Lower lobe of right lung (tissue), 2 donors: ENCODE measurements around the gene TMEM144. TPM values are rescaled to one million over a fixed set of nuclear protein-coding genes. Genes with fewer than 3 reads are reported as not detected.
A peak's percentile ranks its signal among the peaks of the same experiment; 100 is the strongest.

ENCODE experiments used
- ATAC-seq, 2 donors: fragments of 200-7000 bp; cut with Tn5 transposase; one replicate each; pipeline ENCODE4 v1.9.1; 2020 to 2022; ENCODE audit warnings: mild to moderate bottlenecking in 2 of 2, moderate library complexity in 2 of 2
- DNase-seq: peaks from one replicate; pipeline ENCODE4 v3.0.0-alpha.2; 2020
- H3K27ac ChIP-seq: fragments of 200-600 bp; one replicate; pipeline ENCODE4 v1.8.0; 2022
- H3K27me3 ChIP-seq: fragments of 200-600 bp; one replicate; pipeline ENCODE4 v1.8.0; 2022; ENCODE audit warnings: low read depth
- H3K36me3 ChIP-seq: fragments of 200-600 bp; one replicate; pipeline ENCODE4 v1.8.0; 2022; ENCODE audit warnings: mild to moderate bottlenecking
- H3K4me1 ChIP-seq: fragments of 200-600 bp; one replicate; pipeline ENCODE4 v1.8.0; 2022
- H3K4me3 ChIP-seq: fragments of 200-600 bp; one replicate; pipeline ENCODE4 v1.8.0; 2022; ENCODE audit warnings: mild to moderate bottlenecking
- H3K9me3 ChIP-seq: fragments of 200-600 bp; one replicate; pipeline ENCODE4 v1.8.0; 2022
- intact Hi-C: fragments of 100-400 bp; cut with DNase I; formaldehyde crosslinking; loops from one replicate; pipeline ENCODE4 v1.11.0; 2022
- total RNA-seq: library from RNA; stranded (reverse); fragmentation: NEBNext Ultra II Directional; extraction: Animal tissue kit (Norgen Biotek cat#: 25700); gene quantifications from one replicate; pipeline ENCODE4 v1.2.1, GENCODE V29; 2021
- TF ChIP-seq, protein P1 (sequence below): fragments of 200-600 bp; IDR thresholded peaks from one replicate; pipeline ENCODE4 v1.8.0; 2022; ENCODE audit warnings: antibody characterized with exemption, mild to moderate bottlenecking
- donor health status: DM: no; HTN: yes; CAD: no; lungs with severe emphysema.

TMEM144 gene
- total RNA-seq, 1 donor from 2014 or later: 13.1 TPM

GRCh38 chr4:158192439-158193158 is 17.7 kb upstream of the TMEM144 start:
- DNase-seq (no peak), ATAC-seq (no peak)
- Histone ChIP-seq H3K36me3 (no peaks in the 10 kb centered on the region), H3K27me3 (no peaks in the 10 kb centered on the region), H3K27ac (no peak overlapping the region), H3K4me1 (no peaks in the 10 kb centered on the region), H3K4me3 (no peak overlapping the region), H3K9me3 (no peaks in the 10 kb centered on the region)
- TF ChIP-seq, protein P1, sequence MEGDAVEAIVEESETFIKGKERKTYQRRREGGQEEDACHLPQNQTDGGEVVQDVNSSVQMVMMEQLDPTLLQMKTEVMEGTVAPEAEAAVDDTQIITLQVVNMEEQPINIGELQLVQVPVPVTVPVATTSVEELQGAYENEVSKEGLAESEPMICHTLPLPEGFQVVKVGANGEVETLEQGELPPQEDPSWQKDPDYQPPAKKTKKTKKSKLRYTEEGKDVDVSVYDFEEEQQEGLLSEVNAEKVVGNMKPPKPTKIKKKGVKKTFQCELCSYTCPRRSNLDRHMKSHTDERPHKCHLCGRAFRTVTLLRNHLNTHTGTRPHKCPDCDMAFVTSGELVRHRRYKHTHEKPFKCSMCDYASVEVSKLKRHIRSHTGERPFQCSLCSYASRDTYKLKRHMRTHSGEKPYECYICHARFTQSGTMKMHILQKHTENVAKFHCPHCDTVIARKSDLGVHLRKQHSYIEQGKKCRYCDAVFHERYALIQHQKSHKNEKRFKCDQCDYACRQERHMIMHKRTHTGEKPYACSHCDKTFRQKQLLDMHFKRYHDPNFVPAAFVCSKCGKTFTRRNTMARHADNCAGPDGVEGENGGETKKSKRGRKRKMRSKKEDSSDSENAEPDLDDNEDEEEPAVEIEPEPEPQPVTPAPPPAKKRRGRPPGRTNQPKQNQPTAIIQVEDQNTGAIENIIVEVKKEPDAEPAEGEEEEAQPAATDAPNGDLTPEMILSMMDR: no peak
- intact Hi-C loops: loop anchor here (10.0 kb wide), 1 partner anchor 62 kb away; no protein-coding TSS in a partner anchor

- H3K36me3 ChIP-seq: no peaks in the 10 kb centered on the region
- H3K27ac ChIP-seq: no peak overlapping the region
- H3K9me3 ChIP-seq: no peaks in the 10 kb centered on the region
- TF ChIP-seq, protein P1: peak; percentile 59
- intact Hi-C loops: loop anchor here (10.0 kb wide), 1 partner anchor 62 kb away; no protein-coding TSS in a partner anchor
- no peak for DNase-seq
- no peak overlapping the region for H3K4me3 ChIP-seq
- H3K4me1 ChIP-seq: no peaks in the 10 kb centered on the region
- no peaks in the 10 kb centered on the region for H3K27me3 ChIP-seq
- peak; percentile 68 to 81 for ATAC-seq
Observed at GRCh38 chr4:158193171-158193749, 17.0 kb upstream of the TMEM144 start.

- Histone ChIP-seq H3K9me3 (no peaks in the 10 kb centered on the region), H3K36me3 (no peaks in the 10 kb centered on the region), H3K27ac (no peak overlapping the region), H3K4me3 (no peak overlapping the region), H3K27me3 (no peaks in the 10 kb centered on the region), H3K4me1 (no peaks in the 10 kb centered on the region)
- TF ChIP-seq, protein P1: no peak
- ATAC-seq (no peak), DNase-seq (no peak)
- intact Hi-C loops: loop anchor here (10.0 kb wide), 1 partner anchor 60 kb away; no protein-coding TSS in a partner anchor
Observed at GRCh38 chr4:158195297-158195696, 15.0 kb upstream of the TMEM144 start.

DNA sequence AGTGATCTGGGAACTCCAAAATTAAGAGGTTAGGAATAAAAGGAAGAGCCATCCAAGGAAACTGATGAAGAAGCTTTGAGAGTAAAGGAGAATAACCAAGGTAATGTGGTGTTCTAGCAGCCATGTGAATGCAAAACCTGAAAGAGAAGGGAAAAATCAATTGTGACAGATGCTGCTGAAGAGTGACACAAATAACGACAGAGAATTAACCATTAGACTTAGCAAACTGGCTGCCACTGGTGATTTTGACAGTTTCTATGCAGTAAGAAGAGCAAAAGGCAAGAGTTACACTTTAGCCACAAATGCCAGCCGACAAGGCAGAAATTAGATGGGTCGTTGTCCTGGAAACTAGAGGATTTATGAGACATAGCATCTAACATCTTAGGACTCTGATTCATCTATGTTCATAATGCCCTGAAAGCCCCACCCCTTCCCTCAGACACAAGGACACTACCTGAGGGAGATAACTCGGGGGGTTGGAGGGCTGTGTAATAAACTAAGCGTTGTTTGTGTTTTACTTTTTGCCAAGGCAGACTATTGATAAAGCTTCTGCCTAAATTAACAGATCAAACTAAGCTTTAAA is 13.0 kb upstream of the TMEM144 start:
- H3K27me3 ChIP-seq: no peaks in the 10 kb centered on the region
- no peak for DNase-seq
- no peak overlapping the region for H3K4me3 ChIP-seq
- no peak overlapping the region for H3K27ac ChIP-seq
- ATAC-seq: no peak
- no peaks in the 10 kb centered on the region for H3K4me1 ChIP-seq
- TF ChIP-seq, protein P1: no peak
- intact Hi-C loops: loop anchor here (10.0 kb wide), 1 partner anchor 58 kb away; no protein-coding TSS in a partner anchor
- no peaks in the 10 kb centered on the region for H3K36me3 ChIP-seq
- no peaks in the 10 kb centered on the region for H3K9me3 ChIP-seq

DNA sequence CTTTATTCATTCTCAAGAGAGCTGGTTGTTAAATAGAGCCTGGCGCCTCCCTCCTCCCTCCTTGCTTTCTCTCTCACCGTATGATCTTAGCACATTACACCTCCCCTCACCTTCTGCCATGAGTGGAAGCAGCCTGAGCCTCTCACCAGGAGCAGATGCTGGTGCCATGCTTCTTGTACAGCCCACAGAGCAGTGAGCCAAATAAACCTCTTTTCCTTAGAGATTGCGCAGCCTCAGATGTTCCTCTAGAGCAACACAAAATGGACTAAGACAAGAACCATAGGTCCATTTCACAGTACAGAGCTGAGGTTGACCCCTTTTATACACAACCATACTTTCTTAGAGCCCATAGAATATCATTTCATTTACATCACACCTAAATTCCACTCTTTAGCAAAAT is 10.1 kb upstream of the TMEM144 start:
- H3K27me3 ChIP-seq: no peaks in the 10 kb centered on the region
- H3K27ac ChIP-seq: no peak overlapping the region
- TF ChIP-seq, protein P1: no peak
- H3K4me1 ChIP-seq: no peaks in the 10 kb centered on the region
- no peaks in the 10 kb centered on the region for H3K9me3 ChIP-seq
- intact Hi-C loops: no loop called here
- no peak overlapping the region for H3K4me3 ChIP-seq
- DNase-seq (no peak), ATAC-seq (no peak)
- H3K36me3 ChIP-seq: no peaks in the 10 kb centered on the region
